Neutrophil (primary cell): ENCODE measurements around the gene RPUSD3.
A peak's percentile ranks its signal among the peaks of the same experiment; 100 is the strongest.

Experiments
- H3K27ac ChIP-seq: fragments of 200-600 bp; sonication (generic); 2 replicates; pipeline ENCODE4 v1.5.1; 2016; ENCODE audit warnings: mild to moderate bottlenecking, moderate library complexity
- H3K27me3 ChIP-seq: fragments of 200-600 bp; sonication (generic); 2 replicates; pipeline ENCODE4 v1.6.0; 2016; ENCODE audit warnings: mild to moderate bottlenecking
- H3K36me3 ChIP-seq: fragments of 200-600 bp; sonication (generic); 2 replicates; pipeline ENCODE4 v1.5.1; 2017
- H3K4me1 ChIP-seq, 2 experiments: fragments of 200-600 bp in 1 of 2; sonication (generic) in 1 of 2; 1 replicate in 1 of 2; 2 replicates in 1 of 2; pipeline versions ENCODE4 v1.5.1 to v1.6.1; 2013 to 2016; ENCODE audit warnings: low read depth in 1 of 2, low read length in 1 of 2, mild to moderate bottlenecking in 1 of 2, moderate library complexity in 1 of 2; ENCODE audit not compliant: control insufficient read depth in 1 of 2, insufficient read depth in 1 of 2
- H3K4me3 ChIP-seq, 2 experiments: fragments of 200-600 bp in 1 of 2; sonication (generic) in 1 of 2; 1 replicate in 1 of 2; 2 replicates in 1 of 2; pipeline ENCODE4 v1.5.1; 2013 to 2016; ENCODE audit warnings: low read depth in 1 of 2, low read length in 1 of 2, mild to moderate bottlenecking in 1 of 2, moderate library complexity in 1 of 2
- H3K9me3 ChIP-seq: fragments of 200-600 bp; sonication (generic); 2 replicates; pipeline ENCODE4 v1.5.1; 2016
- CTCF ChIP-seq: fragments of 200-600 bp; sonication (generic); IDR thresholded peaks from 2 replicates; pipeline ENCODE4 v1.5.1; 2016; ENCODE audit warnings: antibody characterized with exemption

The RPUSD3 gene

GRCh38 chr3:9815986-9816385, 27.8 kb downstream of the RPUSD3 start:
- Histone ChIP-seq H3K4me1 (peaks cover under 1 to 1% of the 10 kb centered on the region in 2 experiments), H3K27me3 (no peaks in the 10 kb centered on the region), H3K27ac (peak overlapping the region; percentile 10), H3K4me3 (no peak overlapping the region), H3K9me3 (no peaks in the 10 kb centered on the region), H3K36me3 (peaks cover 91% of the 10 kb centered on the region)
- no peak for TF ChIP-seq CTCF

- no peak overlapping the region for H3K27ac ChIP-seq
- no peaks in the 10 kb centered on the region for H3K9me3 ChIP-seq
- H3K4me3 ChIP-seq, result no peak overlapping the region
- H3K36me3 ChIP-seq, result peaks cover 76% of the 10 kb centered on the region
- no peaks in the 10 kb centered on the region for H3K27me3 ChIP-seq
- H3K4me1 ChIP-seq, result peaks cover 19 to 21% of the 10 kb centered on the region in 2 experiments
- no peak for TF ChIP-seq CTCF
Measured at GRCh38 chr3:9812870-9813483, 30.8 kb downstream of the RPUSD3 start.

GRCh38 chr3:9810846-9811245, 33.0 kb downstream of the RPUSD3 start:
- peaks cover 19 to 21% of the 10 kb centered on the region in 2 experiments for H3K4me1 ChIP-seq
- H3K4me3 ChIP-seq, result peak overlapping the region; percentile 68 to 71
- no peaks in the 10 kb centered on the region for H3K9me3 ChIP-seq
- peaks cover 78% of the 10 kb centered on the region for H3K36me3 ChIP-seq
- no peaks in the 10 kb centered on the region for H3K27me3 ChIP-seq
- TF ChIP-seq CTCF, result no peak
- peak overlapping the region; percentile 91 for H3K27ac ChIP-seq

- H3K4me1 ChIP-seq, result peaks cover 19 to 21% of the 10 kb centered on the region in 2 experiments
- H3K27ac ChIP-seq, result peak overlapping the region; percentile 91
Measured at GRCh38 chr3:9810433-9810770, 33.4 kb downstream of the RPUSD3 start.

GRCh38 chr3:9809615-9810432, 34.0 kb downstream of the RPUSD3 start, which contains the start of gene TTLL3:
TSS of gene TTLL3 (plus strand) at chr3:9810262. CDS start at chr3:9810662, 400 bp downstream.
- Histone ChIP-seq H3K27me3 (no peaks in the 10 kb centered on the region), H3K4me3 (peak within 1 kb of the TSS; percentile 68 to 71), H3K9me3 (no peaks in the 10 kb centered on the region), H3K36me3 (peaks cover 80% of the 10 kb centered on the region), H3K4me1 (peaks cover 19 to 21% of the 10 kb centered on the region in 2 experiments), H3K27ac (peak within 1 kb of the TSS; percentile 91)
- peak; percentile 17 for TF ChIP-seq CTCF

More at GRCh38 chr3:9810433-9810770, 33.4 kb downstream of the RPUSD3 start:
- Histone ChIP-seq H3K4me3 (peak overlapping the region; percentile 68 to 71), H3K9me3 (no peaks in the 10 kb centered on the region), H3K27me3 (no peaks in the 10 kb centered on the region), H3K36me3 (peaks cover 78% of the 10 kb centered on the region)
- TF ChIP-seq CTCF, result no peak
